Bronchial smooth muscle cell (primary cell): ENCODE measurements around the gene RBBP8NL. TPM values are rescaled to one million over a fixed set of nuclear protein-coding genes. Genes with fewer than 3 reads are reported as not detected.

Source experiments
- total RNA-seq: library from RNA; depleted of rRNA; stranded (reverse); fragments of >200 nt; gene quantifications from 2 replicates; pipeline ENCODE4 v1.2.1, GENCODE V29; 2014

Gene RBBP8NL
- total RNA-seq: not detected in 2 replicates

GRCh38 chr20:62427172-62428001, at the start of gene RBBP8NL:
Gene RBBP8NL (minus strand): TSS chr20:62427539. CDS start chr20:62419647, 7,892 bp downstream.

GRCh38 chr20:62475772-62476055, 48.4 kb upstream of the RBBP8NL start, which contains the start of gene GATA5:
Gene GATA5 (minus strand): TSS chr20:62475995. CDS start chr20:62475521, 474 bp downstream.

GRCh38 chr20:62407221-62407992, 19.9 kb downstream of the RBBP8NL start, which contains the start of gene CABLES2:
Gene CABLES2 (minus strand): TSS chr20:62407285. CDS start chr20:62407276, 9 bp downstream.

DNA sequence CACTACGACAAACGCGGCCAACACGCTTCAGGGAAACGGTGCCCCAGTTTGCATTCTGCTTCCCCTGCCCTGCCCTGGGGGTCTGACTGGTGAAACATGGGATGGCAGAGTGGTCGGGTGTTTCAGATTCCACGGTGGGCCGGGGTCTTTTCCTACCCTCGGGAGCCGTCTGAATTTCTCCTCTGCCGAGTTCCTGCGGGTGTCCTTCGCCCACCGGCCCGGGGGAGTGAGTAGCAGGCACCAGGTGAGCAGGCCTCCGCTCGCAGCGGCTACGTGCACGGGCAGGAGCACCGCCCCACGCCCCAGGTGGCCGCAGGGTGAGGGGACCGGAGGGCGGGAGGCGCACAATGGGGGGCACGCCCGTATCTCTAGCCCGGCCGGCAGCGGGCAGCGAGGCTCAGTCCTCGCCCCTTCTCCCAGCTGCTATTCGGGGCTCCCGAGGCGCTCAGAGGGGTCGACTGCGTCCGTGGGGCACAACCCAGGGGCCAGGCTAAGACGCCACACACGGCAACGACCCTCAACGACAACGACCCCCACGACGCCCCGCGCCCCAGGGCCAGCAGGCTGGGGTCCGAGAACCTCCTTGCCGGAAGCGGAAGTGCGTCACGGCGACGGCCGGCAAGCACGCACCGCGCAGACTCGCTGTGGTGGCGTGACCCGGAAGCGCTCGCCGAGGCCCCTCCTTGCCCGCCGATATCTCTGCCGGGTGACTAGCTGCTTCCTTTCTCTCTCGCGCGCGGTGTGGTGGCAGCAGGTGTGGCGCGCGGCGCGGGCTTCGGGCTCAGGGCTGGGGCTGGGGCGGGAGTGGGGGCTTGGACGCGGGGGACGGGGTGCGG, 40.7 kb downstream of the RBBP8NL start, which contains the start of gene RPS21:
Gene RPS21 (plus strand): TSS at position 721 of the 836 bp plus-strand sequence. CDS start 236 bp downstream, outside the sequence.

GRCh38 chr20:62367136-62367632, 60.2 kb downstream of the RBBP8NL start, which contains the start of gene LAMA5:
Gene LAMA5 (minus strand): TSS chr20:62367312. CDS start chr20:62367245, 67 bp downstream.

Other genes with a start within 250 kb of the RBBP8NL start
- gene MTG2, start 244.5 kb downstream of the RBBP8NL start, total RNA-seq: 19.9 and 20.7 TPM in 2 replicates
- gene HRH3, start 207.3 kb downstream of the RBBP8NL start, total RNA-seq: not detected in 2 replicates
- 24.3 and 26.3 TPM in 2 replicates for gene OSBPL2, start 189.0 kb downstream of the RBBP8NL start, total RNA-seq
- 63.5 and 66.2 TPM in 2 replicates for gene ADRM1, start 124.5 kb downstream of the RBBP8NL start, total RNA-seq
- 6.4 and 12.5 TPM in 2 replicates for gene LAMA5, start 60.2 kb downstream of the RBBP8NL start, total RNA-seq
- 1,716 and 2,994 TPM in 2 replicates for gene RPS21, start 40.4 kb downstream of the RBBP8NL start, total RNA-seq
- 0.47 and 0.60 TPM in 2 replicates for gene CABLES2, start 20.3 kb downstream of the RBBP8NL start, total RNA-seq
- gene GATA5, start 48.5 kb upstream of the RBBP8NL start, total RNA-seq: not detected in 2 replicates
- gene SLCO4A1, start 215.0 kb upstream of the RBBP8NL start, total RNA-seq: 0.09 and 0.32 TPM in 2 replicates